ENCODE measurements around the gene MRPL24.

DNA sequence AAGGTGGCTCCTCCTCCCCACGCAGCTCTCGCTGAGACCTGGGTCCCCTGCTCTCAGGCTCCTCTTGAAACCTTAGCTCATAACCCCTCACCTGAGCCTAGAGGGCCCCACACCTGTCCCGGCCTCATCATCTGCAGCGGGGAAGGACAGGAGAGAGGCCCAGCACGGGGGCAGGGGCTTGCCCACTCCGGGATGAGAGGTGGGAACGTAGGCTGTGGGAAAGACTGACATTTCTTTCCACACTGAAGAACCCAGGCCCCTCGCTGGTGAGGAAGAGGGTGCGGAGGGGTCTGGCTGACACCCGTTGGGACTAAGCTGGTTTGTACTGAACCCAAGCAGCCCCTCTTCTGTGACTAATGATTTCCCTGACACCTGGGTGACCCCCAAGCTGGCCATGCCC is 49.7 kb downstream of the MRPL24 start:
- TF ChIP-seq POLR2A (IDR thresholded peaks at IDR 0.05) = no peak
- TF ChIP-seq, protein P1, sequence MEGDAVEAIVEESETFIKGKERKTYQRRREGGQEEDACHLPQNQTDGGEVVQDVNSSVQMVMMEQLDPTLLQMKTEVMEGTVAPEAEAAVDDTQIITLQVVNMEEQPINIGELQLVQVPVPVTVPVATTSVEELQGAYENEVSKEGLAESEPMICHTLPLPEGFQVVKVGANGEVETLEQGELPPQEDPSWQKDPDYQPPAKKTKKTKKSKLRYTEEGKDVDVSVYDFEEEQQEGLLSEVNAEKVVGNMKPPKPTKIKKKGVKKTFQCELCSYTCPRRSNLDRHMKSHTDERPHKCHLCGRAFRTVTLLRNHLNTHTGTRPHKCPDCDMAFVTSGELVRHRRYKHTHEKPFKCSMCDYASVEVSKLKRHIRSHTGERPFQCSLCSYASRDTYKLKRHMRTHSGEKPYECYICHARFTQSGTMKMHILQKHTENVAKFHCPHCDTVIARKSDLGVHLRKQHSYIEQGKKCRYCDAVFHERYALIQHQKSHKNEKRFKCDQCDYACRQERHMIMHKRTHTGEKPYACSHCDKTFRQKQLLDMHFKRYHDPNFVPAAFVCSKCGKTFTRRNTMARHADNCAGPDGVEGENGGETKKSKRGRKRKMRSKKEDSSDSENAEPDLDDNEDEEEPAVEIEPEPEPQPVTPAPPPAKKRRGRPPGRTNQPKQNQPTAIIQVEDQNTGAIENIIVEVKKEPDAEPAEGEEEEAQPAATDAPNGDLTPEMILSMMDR (IDR thresholded peaks at IDR 0.05 in 4 of 5, conservative IDR thresholded peaks at IDR 0.05 in 1 of 5) = no peak

Measured in gastrocnemius medialis (tissue), 4 donors.